GM12865 (cell line): ENCODE measurements around the gene SFMBT2.

Experiments
- DNase-seq: peaks from one replicate; pipeline ENCODE4 v3.0.0; 2010; ENCODE audit warnings: low read depth
- H3K4me3 ChIP-seq: 2 replicates; pipeline ENCODE4 v1.5.1; 2011; ENCODE audit warnings: mild to moderate bottlenecking, low read depth, low read length, control low read depth
- CTCF ChIP-seq: IDR thresholded peaks from 2 replicates; pipeline ENCODE4 v1.5.1; 2011; ENCODE audit warnings: low read length, control low read depth, low read depth, inconsistent platforms; ENCODE audit not compliant: insufficient read depth; ENCODE audit errors: missing control alignments

SFMBT2 gene

GRCh38 chr10:7152982-7153381 is 257.9 kb downstream of the SFMBT2 start:
- no peak overlapping the region for H3K4me3 ChIP-seq
- no peak for DNase-seq
- TF ChIP-seq CTCF: no peak

GRCh38 chr10:7152341-7152740 is 258.5 kb downstream of the SFMBT2 start:
- no peak for TF ChIP-seq CTCF
- no peak overlapping the region for H3K4me3 ChIP-seq
- DNase-seq: no peak

- H3K4me3 ChIP-seq: no peak overlapping the region
- TF ChIP-seq CTCF: no peak
- no peak for DNase-seq
These were observed 259.3 kb downstream of the SFMBT2 start for GRCh38 chr10:7151538-7151937.

GRCh38 chr10:7150349-7150748 is 260.5 kb downstream of the SFMBT2 start:
- no peak for TF ChIP-seq CTCF
- no peak for DNase-seq
- no peak overlapping the region for H3K4me3 ChIP-seq

GRCh38 chr10:7146189-7146588 is 264.6 kb downstream of the SFMBT2 start:
- H3K4me3 ChIP-seq: no peak overlapping the region
- no peak for TF ChIP-seq CTCF
- no peak for DNase-seq

GRCh38 chr10:7136016-7136415 is 274.8 kb downstream of the SFMBT2 start:
- DNase-seq: no peak
- no peak overlapping the region for H3K4me3 ChIP-seq
- TF ChIP-seq CTCF: no peak

GRCh38 chr10:7135188-7135587 is 275.6 kb downstream of the SFMBT2 start:
- no peak for TF ChIP-seq CTCF
- DNase-seq: no peak
- H3K4me3 ChIP-seq: no peak overlapping the region
